ENCODE results near the gene FGD2. TPM values are rescaled to one million over a fixed set of nuclear protein-coding genes. Genes with fewer than 3 reads are reported as not detected.

FGD2 gene
- total RNA-seq, 2 donors from 2014 or later = 9.1 to 9.3 TPM

- DNase-seq (ENCODE audit: low spot score) = no peak
- H3K4me3 Mint-ChIP-seq = no peak overlapping the region
- ATAC-seq = no peak
- peaks cover 8% of the 10 kb centered on the region for H3K36me3 Mint-ChIP-seq
- peak overlapping the region in 1 of 2 donors; percentile 45 for H3K27ac Mint-ChIP-seq
- peaks cover 10 to 22% of the 10 kb centered on the region in 2 donors for H3K4me1 Mint-ChIP-seq (ENCODE audit: low read depth in 2 of 2)
- no peaks in the 10 kb centered on the region for H3K9me3 Mint-ChIP-seq
- peaks cover 0 to 7% of the 10 kb centered on the region in 2 donors for H3K27me3 Mint-ChIP-seq
These were observed 40.5 kb upstream of the FGD2 start for GRCh38 chr6:36964908-36965307.

GRCh38 chr6:36967301-36967700 lies 38.2 kb upstream of the FGD2 start:
- Mint-ChIP-seq H3K4me3 (no peak overlapping the region), H3K36me3 (peaks cover 8% of the 10 kb centered on the region), H3K27me3 (no peaks in the 10 kb centered on the region), H3K9me3 (no peaks in the 10 kb centered on the region), H3K4me1 (ENCODE audit: low read depth in 2 of 2) (peaks cover 10 to 20% of the 10 kb centered on the region in 2 donors), H3K27ac (no peak overlapping the region)
- DNase-seq (ENCODE audit: low spot score) (no peak), ATAC-seq (no peak)

- Mint-ChIP-seq H3K36me3 (peaks cover 8% of the 10 kb centered on the region), H3K4me1 (ENCODE audit: low read depth in 2 of 2) (peaks cover 9 to 18% of the 10 kb centered on the region in 2 donors), H3K27me3 (no peaks in the 10 kb centered on the region), H3K4me3 (no peak overlapping the region), H3K27ac (no peak overlapping the region), H3K9me3 (no peaks in the 10 kb centered on the region)
- no peak for DNase-seq (ENCODE audit: low spot score)
- no peak for ATAC-seq
These were observed 37.7 kb upstream of the FGD2 start for GRCh38 chr6:36967757-36968156.

GRCh38 chr6:36968266-36968977 lies 37.0 kb upstream of the FGD2 start:
- Mint-ChIP-seq H3K36me3 (peaks cover 8% of the 10 kb centered on the region), H3K27me3 (no peaks in the 10 kb centered on the region), H3K4me1 (ENCODE audit: low read depth in 2 of 2) (peaks cover 2 to 11% of the 10 kb centered on the region in 2 donors), H3K27ac (no peak overlapping the region), H3K9me3 (no peaks in the 10 kb centered on the region), H3K4me3 (no peak overlapping the region)
- ATAC-seq (no peak), DNase-seq (ENCODE audit: low spot score) (peak; percentile 63)

- Mint-ChIP-seq H3K9me3 (no peaks in the 10 kb centered on the region), H3K4me1 (ENCODE audit: low read depth in 2 of 2) (peaks cover 0 to 6% of the 10 kb centered on the region in 2 donors), H3K27me3 (no peaks in the 10 kb centered on the region), H3K36me3 (peaks cover 8% of the 10 kb centered on the region), H3K27ac (no peak overlapping the region), H3K4me3 (no peak overlapping the region)
- no peak for ATAC-seq
- DNase-seq (ENCODE audit: low spot score) = no peak
These were observed 36.2 kb upstream of the FGD2 start for GRCh38 chr6:36969240-36969691.

GRCh38 chr6:36969988-36970891 lies 35.2 kb upstream of the FGD2 start:
- DNase-seq (ENCODE audit: low spot score) (no peak), ATAC-seq (no peak)
- Mint-ChIP-seq H3K9me3 (no peaks in the 10 kb centered on the region), H3K36me3 (peaks cover 8% of the 10 kb centered on the region), H3K27ac (no peak overlapping the region), H3K4me3 (no peak overlapping the region), H3K4me1 (ENCODE audit: low read depth in 2 of 2) (peaks cover 0 to 3% of the 10 kb centered on the region in 2 donors), H3K27me3 (no peaks in the 10 kb centered on the region)

- no peak for DNase-seq (ENCODE audit: low spot score)
- Mint-ChIP-seq H3K4me1 (ENCODE audit: low read depth in 2 of 2) (peaks cover 0 to 3% of the 10 kb centered on the region in 2 donors), H3K36me3 (peaks cover 8% of the 10 kb centered on the region), H3K4me3 (no peak overlapping the region), H3K27ac (no peak overlapping the region), H3K9me3 (no peaks in the 10 kb centered on the region), H3K27me3 (no peaks in the 10 kb centered on the region)
- no peak for ATAC-seq
These were observed 34.3 kb upstream of the FGD2 start for GRCh38 chr6:36970892-36971842.

GRCh38 chr6:36971921-36972673 lies 33.4 kb upstream of the FGD2 start:
- no peaks in the 10 kb centered on the region for H3K9me3 Mint-ChIP-seq
- peaks cover 0 to 5% of the 10 kb centered on the region in 2 donors for H3K4me1 Mint-ChIP-seq (ENCODE audit: low read depth in 2 of 2)
- H3K36me3 Mint-ChIP-seq = peaks cover 8% of the 10 kb centered on the region
- ATAC-seq (no peak), DNase-seq (ENCODE audit: low spot score) (no peak)
- no peaks in the 10 kb centered on the region for H3K27me3 Mint-ChIP-seq
- no peak overlapping the region for H3K4me3 Mint-ChIP-seq
- no peak overlapping the region for H3K27ac Mint-ChIP-seq

GRCh38 chr6:36973190-36973589 lies 32.3 kb upstream of the FGD2 start:
- peaks cover 0 to 8% of the 10 kb centered on the region in 2 donors for H3K4me1 Mint-ChIP-seq (ENCODE audit: low read depth in 2 of 2)
- no peak for DNase-seq (ENCODE audit: low spot score)
- peaks cover 8% of the 10 kb centered on the region for H3K36me3 Mint-ChIP-seq
- no peak for ATAC-seq
- H3K27ac Mint-ChIP-seq = no peak overlapping the region
- H3K4me3 Mint-ChIP-seq = no peak overlapping the region
- H3K27me3 Mint-ChIP-seq = no peaks in the 10 kb centered on the region
- no peaks in the 10 kb centered on the region for H3K9me3 Mint-ChIP-seq

GRCh38 chr6:36973647-36974046 lies 31.8 kb upstream of the FGD2 start:
- H3K27ac Mint-ChIP-seq = no peak overlapping the region
- DNase-seq (ENCODE audit: low spot score) (no peak), ATAC-seq (no peak)
- no peak overlapping the region for H3K4me3 Mint-ChIP-seq
- no peaks in the 10 kb centered on the region for H3K9me3 Mint-ChIP-seq
- no peaks in the 10 kb centered on the region for H3K27me3 Mint-ChIP-seq
- H3K36me3 Mint-ChIP-seq = peaks cover 7% of the 10 kb centered on the region
- peaks cover 0 to 6% of the 10 kb centered on the region in 2 donors for H3K4me1 Mint-ChIP-seq (ENCODE audit: low read depth in 2 of 2)

- DNase-seq (ENCODE audit: low spot score) = no peak
- Mint-ChIP-seq H3K27me3 (no peaks in the 10 kb centered on the region), H3K4me1 (ENCODE audit: low read depth in 2 of 2) (peaks cover 4 to 12% of the 10 kb centered on the region in 2 donors), H3K4me3 (no peak overlapping the region), H3K27ac (peak overlapping the region in 1 of 2 donors; percentile 31), H3K9me3 (no peaks in the 10 kb centered on the region), H3K36me3 (no peaks in the 10 kb centered on the region)
- no peak for ATAC-seq
These were observed 30.0 kb upstream of the FGD2 start for GRCh38 chr6:36975231-36976006.

- no peak overlapping the region for H3K4me3 Mint-ChIP-seq
- DNase-seq (ENCODE audit: low spot score) (no peak), ATAC-seq (no peak)
- peaks cover 8 to 17% of the 10 kb centered on the region in 2 donors for H3K4me1 Mint-ChIP-seq (ENCODE audit: low read depth in 2 of 2)
- H3K27me3 Mint-ChIP-seq = no peaks in the 10 kb centered on the region
- H3K36me3 Mint-ChIP-seq = no peaks in the 10 kb centered on the region
- H3K9me3 Mint-ChIP-seq = no peaks in the 10 kb centered on the region
- peak overlapping the region in 1 of 2 donors; percentile 31 for H3K27ac Mint-ChIP-seq
These were observed 29.5 kb upstream of the FGD2 start for GRCh38 chr6:36976007-36976264.

Data from natural killer cell treated with Interleukin-12 subunit alpha and Interleukin-12 subunit beta and Interleukin-15 and Interleukin-18, amount 100 ng/mL, for 72 hours (primary cell).